ENCODE data around the gene FAF1.
A peak's percentile ranks its signal among the peaks of the same experiment; 100 is the strongest.

FAF1 gene

DNA sequence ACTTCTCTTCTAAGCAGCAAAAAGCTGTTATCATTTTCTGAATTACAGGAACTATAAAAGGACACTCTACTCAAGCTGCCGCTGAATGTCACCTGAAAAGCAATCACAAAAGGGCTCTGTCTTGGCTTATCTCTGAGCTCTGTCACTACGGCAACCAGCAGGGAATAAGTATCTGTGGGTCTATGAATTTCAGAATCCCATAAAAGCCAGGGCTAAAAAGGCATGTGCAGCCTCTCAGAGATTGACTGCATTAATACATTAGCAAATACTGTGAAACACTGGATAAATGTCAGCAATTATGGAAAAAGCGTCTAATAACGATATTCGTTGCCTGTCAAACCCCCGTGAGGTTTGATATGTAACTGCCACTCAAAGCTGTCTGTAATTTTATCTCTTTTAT, 326.6 kb downstream of the FAF1 start:
- DNase-seq (ENCODE audit: low spot score) = no peak

DNA sequence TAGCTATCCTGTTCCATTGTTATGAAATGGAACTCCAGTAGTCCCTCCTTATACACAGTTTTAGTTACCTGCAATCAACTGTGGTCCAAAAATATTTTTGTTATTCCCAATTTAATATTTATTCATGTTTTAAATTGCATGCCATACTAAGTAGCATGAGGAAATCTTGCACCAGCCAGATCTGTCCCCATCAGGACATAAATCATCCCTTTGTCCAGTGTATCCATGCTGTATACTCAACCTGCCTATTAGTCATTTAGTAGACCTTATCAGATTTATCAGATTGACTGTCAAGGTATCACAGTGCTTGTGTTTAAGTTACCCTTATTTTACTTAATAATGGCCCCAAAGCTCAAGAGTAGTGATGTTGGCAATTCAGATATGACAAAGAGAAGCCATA, 328.9 kb downstream of the FAF1 start:
- peak; percentile 33 for DNase-seq (ENCODE audit: low spot score)

DNA sequence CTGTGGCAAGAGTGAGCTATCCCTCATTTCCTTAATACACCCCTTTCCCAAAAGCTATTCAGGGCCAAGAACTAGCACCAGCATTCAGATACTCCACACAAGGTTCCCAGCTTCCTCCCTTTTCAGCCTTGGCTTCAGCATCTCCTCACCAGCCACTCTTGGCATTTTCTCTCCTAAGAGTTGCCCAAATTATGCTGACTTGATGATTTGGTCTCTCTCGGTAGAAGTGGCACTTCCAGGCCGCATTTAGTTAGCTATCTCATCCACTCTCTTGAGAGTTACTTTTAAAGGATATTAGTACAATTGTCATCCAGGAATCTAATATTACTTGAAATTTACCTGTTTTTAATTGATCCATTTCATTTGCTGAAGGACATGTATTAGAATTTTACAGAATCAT, 337.8 kb downstream of the FAF1 start:
- DNase-seq (ENCODE audit: low spot score) = no peak

DNA sequence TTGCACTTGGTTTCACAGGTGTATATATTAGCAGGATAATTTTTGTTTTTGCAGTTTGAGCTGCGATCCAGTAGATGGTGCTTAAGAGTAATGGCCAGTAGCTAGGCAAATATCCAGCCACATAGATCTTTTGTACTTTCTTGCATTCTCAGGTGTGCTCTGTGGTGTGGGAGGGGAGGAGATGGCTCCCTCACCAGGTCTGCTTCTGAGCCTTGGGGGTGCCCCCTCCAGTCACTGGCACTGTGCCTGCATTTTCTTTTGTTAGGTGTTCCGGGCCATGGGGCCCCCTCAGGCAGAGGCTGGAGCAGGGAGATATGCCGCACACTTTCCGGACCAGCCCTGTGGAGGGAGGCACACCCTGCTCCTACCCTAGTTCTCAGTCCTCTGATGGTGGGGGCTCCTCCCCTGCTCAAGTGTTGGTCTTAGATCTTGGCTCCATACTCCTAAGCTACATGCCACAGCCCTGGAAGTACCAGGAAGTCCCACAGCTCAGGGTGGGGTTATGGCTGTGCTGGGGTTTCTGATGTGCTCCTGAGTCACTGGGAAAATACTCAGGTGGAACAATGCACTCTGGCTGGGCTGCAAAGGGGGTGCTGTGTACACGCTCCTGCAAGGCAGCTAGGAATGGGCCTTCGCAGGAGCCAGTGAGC, 339.3 kb downstream of the FAF1 start:
- DNase-seq (ENCODE audit: low spot score) = no peak

DNA sequence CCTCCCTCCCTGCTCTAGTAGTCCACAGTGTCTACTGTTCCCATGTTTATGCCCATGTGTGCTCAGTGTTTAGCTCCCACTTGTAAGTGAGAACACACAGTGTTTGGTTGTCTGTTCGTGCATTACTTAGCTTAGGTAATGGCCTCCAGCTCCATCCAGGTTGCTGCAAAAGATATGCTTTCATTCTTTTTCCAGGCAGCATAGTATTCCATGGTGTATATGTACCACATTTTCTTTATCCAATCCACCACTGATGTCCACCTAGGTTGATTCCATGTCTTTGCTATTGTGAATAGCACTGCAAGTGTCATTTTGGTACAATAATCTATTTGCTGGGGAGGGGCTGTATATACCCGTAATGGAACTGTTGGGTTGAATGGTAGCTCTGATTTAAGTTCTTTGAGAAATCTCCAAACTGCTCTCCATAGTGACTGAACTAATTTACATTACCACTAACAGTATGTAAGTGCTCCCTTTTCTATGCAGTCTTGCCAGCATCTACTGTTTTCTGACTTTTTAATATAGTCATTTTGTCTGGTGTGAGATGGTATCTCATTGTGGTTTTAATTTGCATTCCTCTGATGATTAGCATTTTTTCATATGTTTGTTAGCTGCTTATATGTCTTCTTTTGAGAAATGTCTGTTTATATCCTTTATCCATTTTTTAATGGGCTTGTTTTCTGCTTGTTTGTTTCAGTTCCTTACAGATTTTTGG, 344.9 kb downstream of the FAF1 start:
- no peak for DNase-seq (ENCODE audit: low spot score)

DNA sequence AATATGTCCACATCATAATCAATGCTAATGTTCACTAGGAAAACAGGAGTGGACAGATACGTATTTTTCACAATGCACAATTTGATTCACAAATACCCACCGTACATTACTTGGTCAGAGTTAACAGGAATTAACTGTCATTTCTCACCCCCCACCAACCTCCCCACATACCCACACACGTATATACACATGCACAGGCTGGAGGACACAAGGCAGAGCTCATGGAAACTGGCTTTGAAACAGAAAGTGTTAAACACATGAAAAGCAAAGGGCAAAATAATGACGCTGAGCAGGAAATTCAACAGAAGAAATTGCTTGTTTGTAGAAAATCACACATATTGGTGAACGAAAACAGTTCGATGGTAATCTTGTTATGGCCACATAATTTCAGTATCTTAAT, 348.4 kb downstream of the FAF1 start:
- peak; percentile 21 for DNase-seq (ENCODE audit: low spot score)

DNA sequence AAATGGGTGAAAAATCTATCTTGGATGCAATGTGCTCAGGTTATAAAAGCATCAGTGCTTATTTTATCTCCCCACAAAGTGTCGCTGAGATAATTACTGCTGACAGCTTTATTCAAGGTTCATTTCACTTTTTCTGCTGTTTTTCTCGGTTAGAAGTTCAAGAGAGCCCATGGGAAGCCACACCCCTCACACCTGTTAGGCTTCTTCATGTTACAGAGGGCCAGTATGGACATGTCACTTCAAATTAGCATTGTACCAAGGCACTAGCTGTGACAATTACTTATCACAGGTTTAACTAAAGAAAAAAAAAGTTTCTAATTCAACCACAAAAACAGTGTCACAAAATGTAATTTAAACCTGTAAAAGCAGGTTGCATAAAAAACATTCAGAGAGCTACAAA, 349.5 kb downstream of the FAF1 start:
- no peak for DNase-seq (ENCODE audit: low spot score)

DNA sequence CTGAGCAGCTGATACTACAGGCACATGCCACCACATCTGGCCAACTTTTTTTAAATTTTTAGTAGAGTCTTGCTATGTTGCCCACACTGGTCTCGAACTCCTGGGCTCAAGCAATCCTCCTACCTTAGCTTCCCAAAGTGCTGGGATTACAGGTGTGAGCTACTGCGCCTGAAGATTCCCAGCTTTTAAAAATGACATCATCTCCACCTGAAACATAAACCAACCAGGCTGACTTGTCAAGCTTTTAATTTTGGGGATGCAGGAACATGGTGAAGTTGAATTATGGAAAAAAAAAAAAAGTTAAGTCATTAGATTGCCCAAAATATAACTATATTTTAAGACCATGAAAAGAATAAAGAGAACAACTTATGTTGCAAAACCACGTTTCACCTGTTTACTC, 350.6 kb downstream of the FAF1 start:
- DNase-seq (ENCODE audit: low spot score) = no peak

DNA sequence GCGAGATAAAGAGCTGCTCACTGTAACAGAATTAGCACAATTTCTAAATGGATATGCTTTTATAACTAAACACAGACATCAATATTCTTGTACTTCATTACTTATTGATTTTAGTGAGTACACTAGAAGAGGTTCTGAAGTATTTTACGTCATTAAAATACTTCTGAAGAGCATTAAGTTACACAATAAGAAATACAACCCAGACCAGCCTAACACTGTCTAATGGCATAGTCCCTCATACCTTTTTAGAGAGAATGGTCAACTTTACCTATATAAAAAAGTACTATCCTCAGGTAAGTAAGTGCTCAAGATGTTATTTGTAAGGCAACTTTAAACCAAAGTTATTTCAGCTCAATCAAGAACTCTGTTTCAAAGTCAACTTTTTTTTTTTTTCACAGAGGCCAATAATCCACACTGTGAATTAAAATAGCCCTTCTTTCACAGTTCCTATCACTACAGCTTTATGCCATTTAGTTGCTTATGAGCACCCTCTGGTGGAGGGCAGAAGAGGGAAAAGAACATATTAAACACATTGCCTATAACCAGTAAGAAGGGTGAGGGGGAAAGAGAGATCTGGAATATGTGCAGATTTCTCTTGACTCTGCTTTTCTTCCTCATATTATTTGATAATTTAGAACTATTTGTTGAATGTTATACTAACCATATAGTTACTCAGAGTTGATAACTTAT, 354.7 kb downstream of the FAF1 start:
- DNase-seq (ENCODE audit: low spot score) = peak; percentile 31

DNA sequence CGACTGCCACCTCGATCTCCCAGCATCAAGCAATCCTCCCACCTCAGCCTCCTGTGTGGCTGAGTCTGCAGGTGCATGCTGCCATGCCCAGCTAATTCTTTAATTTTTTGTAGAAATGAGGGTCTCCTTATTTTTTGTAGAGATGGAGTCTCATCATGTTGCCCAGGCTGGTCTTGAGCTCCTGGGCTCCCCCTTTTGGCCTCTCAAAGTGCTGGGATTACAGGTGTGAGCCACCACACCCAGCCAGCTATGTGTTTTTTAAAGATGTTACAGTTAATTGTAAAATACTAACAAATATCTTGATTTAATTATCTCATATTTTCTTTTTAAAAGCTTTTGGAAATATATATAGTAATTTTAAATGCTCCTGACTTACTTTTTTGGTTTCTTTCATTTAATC, 355.5 kb downstream of the FAF1 start:
- DNase-seq (ENCODE audit: low spot score) = no peak

DNA sequence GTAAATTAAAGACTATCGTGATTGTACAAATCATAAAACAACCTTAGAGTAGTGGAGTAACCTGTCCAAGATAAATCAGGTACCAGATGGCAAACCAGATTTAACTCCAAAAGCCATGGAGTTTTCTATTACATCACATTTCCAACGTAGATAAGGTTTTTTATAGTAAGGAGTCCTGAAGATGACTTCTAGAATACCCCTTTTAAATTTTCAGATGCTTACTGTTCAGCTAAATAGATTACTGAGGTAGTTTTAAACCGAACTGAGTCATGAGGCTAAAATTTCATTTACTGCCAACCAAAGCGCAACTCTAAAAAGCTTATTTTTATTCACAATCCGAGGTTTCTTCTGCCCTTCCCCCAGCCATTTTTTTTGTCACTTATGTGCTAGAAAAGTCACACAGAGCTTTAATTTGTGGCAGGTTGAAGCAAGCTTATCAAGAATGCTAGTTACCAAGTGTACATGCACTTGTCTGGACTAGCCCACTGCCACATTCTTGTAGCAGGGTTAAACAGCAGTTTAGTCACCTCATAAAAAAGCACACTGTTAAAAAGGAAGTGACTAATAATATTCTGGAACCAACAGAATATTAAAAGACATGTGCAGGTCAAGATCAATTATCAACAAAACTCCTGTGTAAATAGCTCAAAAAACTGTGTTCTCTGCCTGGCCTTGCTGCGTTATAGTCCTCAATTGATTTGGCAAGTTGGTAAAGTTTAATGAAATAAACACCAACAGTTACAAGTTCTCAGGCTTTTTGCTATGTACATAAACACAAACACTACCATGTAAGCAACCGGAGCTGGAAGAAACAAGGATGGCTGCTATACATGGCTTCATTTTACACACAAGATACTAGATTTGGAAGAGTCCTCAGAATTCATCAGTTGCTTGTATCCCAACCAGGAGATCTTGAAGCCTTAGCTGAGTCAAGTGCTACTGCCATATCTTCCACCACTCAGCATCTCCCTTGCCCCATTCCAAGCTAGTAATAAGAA, 356.5 kb downstream of the FAF1 start:
- no peak for DNase-seq (ENCODE audit: low spot score)

DNA sequence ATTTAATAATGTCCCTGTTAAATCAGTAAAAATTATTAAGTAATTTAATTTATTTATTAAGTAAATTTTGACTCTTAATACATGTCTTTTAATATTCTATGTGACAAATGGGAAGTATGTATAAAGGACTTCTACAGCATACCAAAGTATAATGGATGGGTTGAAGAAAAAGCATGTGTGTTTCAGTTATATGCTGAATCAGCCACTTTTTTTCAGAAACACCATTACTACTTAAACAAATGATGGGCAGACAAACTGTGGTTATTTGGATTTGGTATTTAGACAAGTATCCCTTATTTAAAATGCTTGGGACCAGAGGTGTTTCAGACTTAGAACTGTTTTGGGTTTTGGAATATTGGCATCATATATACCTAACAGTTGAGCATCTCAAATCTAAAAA, 360.5 kb downstream of the FAF1 start:
- DNase-seq (ENCODE audit: low spot score) = no peak

DNA sequence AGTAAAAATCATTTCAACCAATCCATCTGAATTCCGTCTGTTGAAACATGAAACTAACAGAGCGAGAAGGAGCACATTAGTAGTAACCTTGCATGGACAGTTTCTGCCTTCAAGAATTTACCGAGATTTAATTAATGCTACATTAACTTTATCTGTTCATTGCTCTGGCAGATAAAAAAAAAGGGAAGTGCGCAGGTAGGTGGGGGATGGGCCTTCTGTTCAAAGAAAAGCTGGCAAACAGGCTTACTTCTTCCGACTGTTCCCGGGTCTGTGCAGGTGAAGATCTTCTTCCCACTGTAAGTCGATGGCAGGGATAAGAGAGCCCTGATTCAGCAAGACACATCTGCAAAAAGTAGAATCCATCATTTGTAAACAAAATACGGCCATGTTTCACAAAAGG, 364.2 kb downstream of the FAF1 start:
- no peak for DNase-seq (ENCODE audit: low spot score)

DNA sequence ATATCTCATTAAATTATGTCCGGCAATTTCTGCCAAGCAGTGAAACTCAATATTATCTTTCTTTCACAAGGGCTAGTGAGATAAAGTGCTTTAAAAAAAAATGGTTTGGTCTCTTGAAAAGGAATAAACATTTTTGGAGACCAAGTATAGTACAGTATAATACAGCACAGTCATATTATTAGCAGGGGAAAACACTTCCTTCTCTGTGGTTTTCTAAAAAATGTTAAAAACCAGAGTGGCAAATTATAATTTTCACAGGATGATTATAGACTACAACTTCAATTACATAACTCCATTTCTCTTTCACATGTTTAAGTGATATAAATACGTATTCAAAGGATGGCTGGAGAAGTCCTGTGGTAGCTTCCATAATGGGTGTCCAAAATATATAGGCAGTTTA, 366.6 kb downstream of the FAF1 start:
- no peak for DNase-seq (ENCODE audit: low spot score)

DNA sequence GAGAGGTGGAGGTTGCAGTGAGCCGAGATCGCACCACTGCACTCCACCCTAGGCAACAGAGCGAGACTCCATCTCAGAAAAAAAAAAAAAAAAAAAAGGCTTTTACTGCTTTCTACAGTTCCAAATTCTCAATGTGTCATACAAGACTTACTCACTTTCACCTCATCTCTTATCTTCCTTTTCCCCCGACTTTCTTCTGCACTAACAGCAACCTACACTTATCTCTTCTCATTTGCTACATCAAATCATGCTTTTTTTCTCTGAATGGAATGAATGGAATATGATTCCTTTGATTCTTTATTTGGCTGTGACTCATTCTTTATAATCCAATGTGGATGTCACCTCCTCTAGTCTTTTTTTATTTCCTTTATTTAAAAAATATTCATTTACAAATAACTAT, 368.5 kb downstream of the FAF1 start:
- DNase-seq (ENCODE audit: low spot score) = no peak

DNA sequence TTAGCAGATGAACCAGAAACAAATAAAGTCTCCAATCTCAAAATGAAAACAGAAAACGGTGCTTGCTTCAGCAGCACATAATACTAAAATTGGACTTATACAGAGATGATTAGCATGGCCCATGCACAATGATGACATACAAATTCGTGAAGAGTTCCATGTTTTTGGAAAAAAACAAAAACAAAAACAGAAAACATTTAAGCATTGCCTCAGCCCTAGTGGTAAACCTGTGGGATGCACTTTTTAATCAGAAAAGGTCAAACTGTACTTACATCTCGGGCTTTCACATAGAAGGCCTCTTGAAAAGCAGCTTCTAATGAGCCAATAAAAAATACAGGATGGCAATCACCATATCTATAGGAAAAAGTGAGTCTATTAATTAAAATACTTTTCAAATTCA, 377.7 kb downstream of the FAF1 start:
- no peak for DNase-seq (ENCODE audit: low spot score)

DNA sequence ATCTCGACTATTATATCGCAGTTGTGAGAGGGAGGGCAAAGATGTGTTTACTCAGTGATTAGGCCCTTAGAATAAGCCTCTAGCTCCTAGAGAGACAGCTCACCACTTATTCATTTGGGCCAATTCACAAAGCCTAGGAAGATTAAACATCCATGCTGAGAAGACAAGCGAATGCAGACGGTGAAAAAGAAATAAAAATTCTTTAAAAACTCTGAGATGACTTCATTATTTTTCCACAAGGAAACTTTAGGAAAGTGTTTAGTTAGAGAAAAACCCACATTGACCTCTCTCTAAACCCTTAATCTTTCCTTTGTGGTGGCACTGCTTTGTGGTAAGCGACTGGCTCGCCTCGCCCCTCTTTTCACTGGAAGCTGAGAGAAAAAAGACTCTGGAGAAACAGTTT, 390.0 kb downstream of the FAF1 start:
- no peak for DNase-seq (ENCODE audit: low spot score)

DNA sequence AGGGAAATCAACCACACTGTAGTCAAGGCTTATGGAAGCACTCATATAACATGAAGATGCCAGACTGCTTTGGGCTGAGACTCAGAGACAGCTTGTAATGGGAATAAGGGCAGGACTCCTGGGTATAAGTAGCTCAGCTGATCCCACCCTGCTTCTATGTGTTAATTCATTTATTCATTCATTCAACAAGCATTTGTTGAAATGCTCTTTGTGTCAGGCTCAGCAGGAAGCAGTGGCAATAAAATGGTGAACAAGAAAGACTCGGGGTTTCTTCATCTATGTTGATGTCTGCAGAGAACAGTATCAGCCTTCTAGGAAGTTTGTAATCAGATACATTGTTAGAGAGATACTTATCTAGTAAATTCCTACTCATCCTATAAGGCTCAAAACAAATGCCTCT, 391.3 kb downstream of the FAF1 start:
- DNase-seq (ENCODE audit: low spot score) = no peak

DNA sequence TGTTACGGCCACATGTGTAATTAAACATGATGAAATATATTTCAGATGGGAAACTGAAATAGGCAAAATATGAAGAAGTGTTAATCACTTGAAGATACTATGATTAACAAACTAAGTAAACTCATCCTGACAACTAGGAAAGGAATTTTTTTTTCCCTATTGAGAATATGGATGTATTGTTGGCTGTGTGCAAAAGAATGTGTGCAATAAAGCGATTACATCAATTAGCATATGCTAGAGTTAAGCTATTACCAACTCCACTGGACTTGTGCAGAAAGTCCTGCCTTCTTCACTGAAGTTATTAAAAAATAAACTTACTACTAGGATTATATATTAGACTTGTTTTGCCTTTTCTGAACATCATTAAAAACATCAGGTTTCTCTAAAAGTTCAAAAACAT, 393.7 kb downstream of the FAF1 start:
- no peak for DNase-seq (ENCODE audit: low spot score)

DNA sequence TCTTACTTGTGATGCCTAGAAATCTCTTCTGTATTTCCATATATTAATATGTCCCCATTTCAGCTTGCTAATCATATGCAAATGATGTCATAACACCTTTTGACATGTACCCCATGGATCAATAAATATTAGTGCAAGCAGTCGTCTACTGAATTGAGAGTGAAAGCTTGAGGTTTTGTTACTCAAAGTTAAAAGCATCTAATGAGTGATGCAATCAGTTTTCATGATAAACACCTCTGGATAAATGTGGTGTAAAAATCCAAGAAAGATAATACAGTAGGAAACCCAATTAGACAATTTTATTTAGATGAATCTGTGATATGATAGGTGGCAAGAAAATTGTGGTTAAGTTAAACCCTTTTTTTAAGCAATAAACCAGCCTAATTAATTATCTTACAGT, 395.6 kb downstream of the FAF1 start:
- no peak for DNase-seq (ENCODE audit: low spot score)

DNA sequence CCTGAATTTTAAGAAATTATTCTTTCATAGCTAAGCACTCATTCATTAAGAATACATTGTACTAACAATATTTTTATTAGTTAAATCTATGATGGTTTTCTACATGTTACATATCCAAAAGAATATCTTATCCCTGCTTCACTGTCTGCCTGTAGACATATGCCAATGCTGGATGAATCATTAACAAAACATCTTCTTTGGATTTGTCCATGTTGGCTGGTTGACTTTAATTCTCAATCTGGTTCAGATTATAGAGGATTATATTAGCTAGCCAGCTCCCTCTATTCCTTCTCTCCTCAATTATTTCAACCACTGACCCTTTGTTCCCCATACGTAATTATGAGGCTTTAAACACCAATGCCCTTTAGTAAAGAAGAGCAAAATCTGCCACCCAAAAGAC, 398.0 kb downstream of the FAF1 start:
- no peak for DNase-seq (ENCODE audit: low spot score)

DNA sequence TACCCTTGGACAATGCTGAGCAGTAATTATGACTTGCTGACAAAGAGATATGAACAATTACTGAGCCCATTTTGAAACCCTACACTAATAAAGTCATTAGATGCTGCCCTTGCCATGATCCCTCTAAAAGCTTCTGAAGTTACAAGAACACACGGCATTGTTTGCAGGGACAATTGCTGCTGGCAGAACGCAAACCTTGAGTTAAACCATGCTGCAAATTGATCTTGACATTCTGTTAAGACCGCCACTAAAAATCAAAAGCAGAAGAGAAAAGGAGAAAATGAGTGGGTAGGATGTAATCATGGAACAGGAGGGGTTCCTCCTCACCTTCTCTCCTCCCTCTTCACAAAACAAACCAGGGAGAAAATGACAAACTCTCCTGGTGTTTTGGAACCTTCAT, 400.6 kb downstream of the FAF1 start:
- no peak for DNase-seq (ENCODE audit: low spot score)
